ENCODE results near the gene B3GAT3. TPM values are rescaled to one million over a fixed set of nuclear protein-coding genes. Genes with fewer than 3 reads are reported as not detected.
"Not testable (repeated sequence)": the region's sequence is repeated elsewhere in the genome, so short reads cannot be mapped to it uniquely, and the experiment has no call there.

Gene B3GAT3
- polyA plus RNA-seq, 2 donors = 14.9 to 25.4 TPM

- Histone ChIP-seq H3K36me3 (ENCODE audit: control insufficient read depth in 2 of 2, insufficient read depth in 2 of 2, low read length in 1 of 2) (peaks cover 0 to 26% of the 10 kb centered on the region in 2 donors), H3K4me1 (ENCODE audit: control insufficient read depth in 2 of 2, insufficient read depth in 2 of 2, low read length in 1 of 2) (peaks cover 0 to 8% of the 10 kb centered on the region in 2 donors)
These were observed 47.3 kb downstream of the B3GAT3 start for GRCh38 chr11:62574363-62575071.

DNA sequence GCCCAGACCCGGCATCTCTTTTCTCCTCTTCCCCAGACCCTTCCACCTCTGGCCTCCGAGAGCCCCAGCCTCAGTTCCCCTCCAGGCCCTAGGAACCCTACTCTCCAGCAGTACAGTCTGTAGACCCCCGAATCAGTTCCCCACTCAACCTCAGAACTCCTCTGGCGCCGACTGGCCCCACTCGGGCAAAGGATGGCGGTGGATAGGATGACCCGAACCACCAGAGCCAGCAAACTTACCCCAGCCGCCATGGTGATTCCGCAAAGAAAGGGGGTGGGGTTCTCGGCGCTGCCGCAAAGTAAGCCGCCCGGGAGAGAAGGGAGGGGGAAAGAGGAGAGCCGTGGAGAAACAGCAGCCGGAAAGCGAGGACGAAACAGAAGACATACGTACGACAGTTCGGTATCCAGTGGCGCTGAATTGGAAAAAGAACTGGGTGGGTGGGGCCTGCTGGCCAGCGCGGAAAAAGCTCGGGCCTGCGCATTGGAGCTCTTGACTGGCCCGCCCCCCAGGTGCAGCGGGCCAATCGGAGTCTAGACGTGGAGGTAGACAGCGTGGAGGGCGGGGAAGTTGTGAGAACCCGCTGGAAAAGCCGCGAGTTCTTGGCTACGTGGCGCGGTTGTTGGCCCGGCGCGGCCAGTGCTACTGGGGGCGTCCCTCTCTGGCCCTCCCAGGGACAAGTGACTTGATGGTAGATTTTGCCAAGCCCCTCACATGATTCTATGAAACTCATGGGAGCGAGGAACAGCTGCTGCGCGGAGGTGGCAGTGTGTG, 48.0 kb downstream of the B3GAT3 start, which contains the start of gene EEF1G:
EEF1G (minus strand) TSS at position 300 of the 771 bp plus-strand sequence; CDS start at position 251, 49 bp downstream.
- Histone ChIP-seq H3K4me3 (ENCODE audit: low read depth in 1 of 2, low read length in 2 of 2) (peak within 1 kb of the TSS; percentile 77 to 96), H3K9me3 (ENCODE audit: control insufficient read depth in 2 of 2, insufficient read depth in 1 of 2, low read depth in 1 of 2, low read length in 1 of 2) (no peaks in the 10 kb centered on the region), H3K27me3 (ENCODE audit: control insufficient read depth in 1 of 2, insufficient read depth in 2 of 2, low read length in 2 of 2) (no peaks in the 10 kb centered on the region), H3K4me1 (ENCODE audit: control insufficient read depth in 2 of 2, insufficient read depth in 2 of 2, low read length in 1 of 2) (peaks cover 0 to 8% of the 10 kb centered on the region in 2 donors), H3K36me3 (ENCODE audit: control insufficient read depth in 2 of 2, insufficient read depth in 2 of 2, low read length in 1 of 2) (peaks cover 0 to 26% of the 10 kb centered on the region in 2 donors), H3K27ac (ENCODE audit: low read depth in 2 of 2, low read length in 1 of 2) (peak within 1 kb of the TSS; percentile 94 to 97)
- WGBS, 2 donors = 0% methylated on average over 45 to 46 of the region's 46 CpGs

More at GRCh38 chr11:62574363-62575071, 47.3 kb downstream of the B3GAT3 start:
- Histone ChIP-seq H3K9me3 (ENCODE audit: control insufficient read depth in 2 of 2, insufficient read depth in 1 of 2, low read depth in 1 of 2, low read length in 1 of 2) (no peaks in the 10 kb centered on the region), H3K4me3 (ENCODE audit: low read depth in 1 of 2, low read length in 2 of 2) (peak overlapping the region; percentile 67 to 83), H3K27me3 (ENCODE audit: control insufficient read depth in 1 of 2, insufficient read depth in 2 of 2, low read length in 2 of 2) (no peaks in the 10 kb centered on the region), H3K27ac (ENCODE audit: low read depth in 2 of 2, low read length in 1 of 2) (peak overlapping the region; percentile 94 to 97)
- 1% methylated on average over 33 of the region's 33 CpGs for WGBS, 2 donors

DNA sequence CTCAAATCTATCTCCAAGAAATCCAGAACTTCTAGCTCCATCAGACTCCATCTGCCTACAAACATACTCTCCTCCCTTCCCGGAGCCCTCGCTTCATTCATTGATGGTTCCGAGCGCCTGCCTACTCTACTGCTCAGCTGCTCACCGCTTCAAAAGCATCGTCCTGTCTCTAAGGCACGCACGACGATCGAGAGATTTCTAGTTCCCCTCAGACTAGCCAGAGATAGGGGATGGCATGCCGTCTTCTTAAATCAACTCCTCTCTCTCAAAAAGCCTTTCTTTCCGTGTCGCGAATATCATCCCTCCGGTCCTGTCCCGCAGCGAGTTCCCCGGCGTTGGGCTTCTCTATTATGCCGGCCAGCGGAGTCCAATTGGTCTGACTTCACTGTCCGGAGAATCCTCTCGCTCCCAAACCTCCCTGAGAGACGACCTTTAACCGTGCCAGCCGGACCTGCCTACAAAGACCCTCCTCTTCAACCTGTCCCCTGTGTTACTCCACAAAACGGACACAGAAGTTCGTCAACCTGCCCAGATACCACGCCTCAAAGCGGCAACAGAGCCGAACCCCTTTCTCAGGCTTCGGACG, 48.7 kb downstream of the B3GAT3 start:
- Histone ChIP-seq H3K36me3 (ENCODE audit: control insufficient read depth in 2 of 2, insufficient read depth in 2 of 2, low read length in 1 of 2) (peaks cover 0 to 21% of the 10 kb centered on the region in 2 donors), H3K4me1 (ENCODE audit: control insufficient read depth in 2 of 2, insufficient read depth in 2 of 2, low read length in 1 of 2) (peaks cover 0 to 8% of the 10 kb centered on the region in 2 donors), H3K27ac (ENCODE audit: low read depth in 2 of 2, low read length in 1 of 2) (peak overlapping the region; percentile 82 to 87), H3K27me3 (ENCODE audit: control insufficient read depth in 1 of 2, insufficient read depth in 2 of 2, low read length in 2 of 2) (no peaks in the 10 kb centered on the region), H3K4me3 (ENCODE audit: low read depth in 1 of 2, low read length in 2 of 2) (peak overlapping the region; percentile 77 to 96), H3K9me3 (ENCODE audit: control insufficient read depth in 2 of 2, insufficient read depth in 1 of 2, low read depth in 1 of 2, low read length in 1 of 2) (no peaks in the 10 kb centered on the region)
- WGBS, 2 donors = 1% methylated on average over 33 of the region's 33 CpGs

GRCh38 chr11:62572431-62572830, 49.4 kb downstream of the B3GAT3 start:
- Histone ChIP-seq H3K9me3 (ENCODE audit: control insufficient read depth in 2 of 2, insufficient read depth in 1 of 2, low read depth in 1 of 2, low read length in 1 of 2) (no peaks in the 10 kb centered on the region), H3K4me3 (ENCODE audit: low read depth in 1 of 2, low read length in 2 of 2) (peak overlapping the region; percentile 2 to 96), H3K36me3 (ENCODE audit: control insufficient read depth in 2 of 2, insufficient read depth in 2 of 2, low read length in 1 of 2) (peaks cover 0 to 21% of the 10 kb centered on the region in 2 donors), H3K27ac (ENCODE audit: low read depth in 2 of 2, low read length in 1 of 2) (peak overlapping the region in 1 of 2 donors; percentile 40), H3K4me1 (ENCODE audit: control insufficient read depth in 2 of 2, insufficient read depth in 2 of 2, low read length in 1 of 2) (peaks cover 0 to 8% of the 10 kb centered on the region in 2 donors), H3K27me3 (ENCODE audit: control insufficient read depth in 1 of 2, insufficient read depth in 2 of 2, low read length in 2 of 2) (no peaks in the 10 kb centered on the region)
- 65 to 71% methylated on average over 12 of the region's 12 CpGs for WGBS, 2 donors

DNA sequence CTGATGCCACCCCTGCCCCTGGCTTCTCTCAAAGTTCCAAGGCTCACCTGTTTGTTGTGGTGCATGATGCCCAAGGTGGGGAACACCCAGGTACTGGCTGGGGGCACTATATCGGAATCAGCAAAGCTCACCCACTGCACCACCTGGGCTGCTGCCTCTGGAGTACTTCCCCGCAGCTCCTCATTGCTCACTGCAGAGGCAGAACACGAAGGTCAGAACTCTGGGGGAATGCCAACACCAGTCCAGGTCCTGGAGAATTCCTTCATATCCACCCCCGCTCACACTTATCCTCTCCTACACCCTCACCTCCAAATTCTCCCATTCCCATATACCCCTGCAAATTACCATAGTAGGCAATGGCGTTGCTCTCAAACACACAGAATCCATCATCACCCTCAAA, 50.3 kb downstream of the B3GAT3 start:
- not testable (repeated sequence) for H3K4me3 ChIP-seq (ENCODE audit: low read depth in 1 of 2, low read length in 2 of 2); H3K4me1 ChIP-seq (ENCODE audit: control insufficient read depth in 2 of 2, insufficient read depth in 2 of 2, low read length in 1 of 2)

GRCh38 chr11:62570903-62571302, 50.9 kb downstream of the B3GAT3 start:
- not testable (repeated sequence) for H3K4me1 ChIP-seq (ENCODE audit: control insufficient read depth in 2 of 2, insufficient read depth in 2 of 2, low read length in 1 of 2)

More for the DNA sequence above, 50.3 kb downstream of the B3GAT3 start:
- WGBS, 2 donors = 92 to 93% methylated on average over 5 of the region's 5 CpGs
- Histone ChIP-seq H3K36me3 (ENCODE audit: control insufficient read depth in 2 of 2, insufficient read depth in 2 of 2, low read length in 1 of 2) (peaks cover 0 to 24% of the 10 kb centered on the region in 2 donors), H3K27ac (ENCODE audit: low read depth in 2 of 2, low read length in 1 of 2) (peak overlapping the region in 1 of 2 donors; percentile 35)
- not testable (repeated sequence) for H3K9me3 ChIP-seq (ENCODE audit: control insufficient read depth in 2 of 2, insufficient read depth in 1 of 2, low read depth in 1 of 2, low read length in 1 of 2); H3K27me3 ChIP-seq (ENCODE audit: control insufficient read depth in 1 of 2, insufficient read depth in 2 of 2, low read length in 2 of 2)

GRCh38 chr11:62569611-62570010, 52.2 kb downstream of the B3GAT3 start:
- H3K9me3 ChIP-seq (ENCODE audit: control insufficient read depth in 2 of 2, insufficient read depth in 1 of 2, low read depth in 1 of 2, low read length in 1 of 2) = no peaks in the 10 kb centered on the region
- H3K27ac ChIP-seq (ENCODE audit: low read depth in 2 of 2, low read length in 1 of 2) = no peak overlapping the region
- peaks cover 3 to 30% of the 10 kb centered on the region in 2 donors for H3K36me3 ChIP-seq (ENCODE audit: control insufficient read depth in 2 of 2, insufficient read depth in 2 of 2, low read length in 1 of 2)
- no peaks in the 10 kb centered on the region for H3K27me3 ChIP-seq (ENCODE audit: control insufficient read depth in 1 of 2, insufficient read depth in 2 of 2, low read length in 2 of 2)
- no peaks in the 10 kb centered on the region for H3K4me1 ChIP-seq (ENCODE audit: control insufficient read depth in 2 of 2, insufficient read depth in 2 of 2, low read length in 1 of 2)
- WGBS, 2 donors = 75 to 85% methylated on average over 1 of the region's 1 CpG
- H3K4me3 ChIP-seq (ENCODE audit: low read depth in 1 of 2, low read length in 2 of 2) = no peak overlapping the region

More at GRCh38 chr11:62570903-62571302, 50.9 kb downstream of the B3GAT3 start:
- H3K4me3 ChIP-seq (ENCODE audit: low read depth in 1 of 2, low read length in 2 of 2); H3K27ac ChIP-seq (ENCODE audit: low read depth in 2 of 2, low read length in 1 of 2); H3K27me3 ChIP-seq (ENCODE audit: control insufficient read depth in 1 of 2, insufficient read depth in 2 of 2, low read length in 2 of 2); H3K9me3 ChIP-seq (ENCODE audit: control insufficient read depth in 2 of 2, insufficient read depth in 1 of 2, low read depth in 1 of 2, low read length in 1 of 2): not testable (repeated sequence)
- H3K36me3 ChIP-seq (ENCODE audit: control insufficient read depth in 2 of 2, insufficient read depth in 2 of 2, low read length in 1 of 2) = peaks cover 3 to 26% of the 10 kb centered on the region in 2 donors
- 91 to 92% methylated on average over 5 of the region's 5 CpGs for WGBS, 2 donors

GRCh38 chr11:62567018-62567633, 54.7 kb downstream of the B3GAT3 start:
- WGBS, 2 donors = 78 to 79% methylated on average over 8 of the region's 8 CpGs
- Histone ChIP-seq H3K27ac (ENCODE audit: low read depth in 2 of 2, low read length in 1 of 2) (no peak overlapping the region), H3K9me3 (ENCODE audit: control insufficient read depth in 2 of 2, insufficient read depth in 1 of 2, low read depth in 1 of 2, low read length in 1 of 2) (no peaks in the 10 kb centered on the region), H3K27me3 (ENCODE audit: control insufficient read depth in 1 of 2, insufficient read depth in 2 of 2, low read length in 2 of 2) (no peaks in the 10 kb centered on the region), H3K4me3 (ENCODE audit: low read depth in 1 of 2, low read length in 2 of 2) (no peak overlapping the region), H3K4me1 (ENCODE audit: control insufficient read depth in 2 of 2, insufficient read depth in 2 of 2, low read length in 1 of 2) (no peaks in the 10 kb centered on the region), H3K36me3 (ENCODE audit: control insufficient read depth in 2 of 2, insufficient read depth in 2 of 2, low read length in 1 of 2) (peaks cover 3 to 31% of the 10 kb centered on the region in 2 donors)

GRCh38 chr11:62566247-62566646, 55.5 kb downstream of the B3GAT3 start:
- H3K4me1 ChIP-seq (ENCODE audit: control insufficient read depth in 2 of 2, insufficient read depth in 2 of 2, low read length in 1 of 2) = no peaks in the 10 kb centered on the region
- no peaks in the 10 kb centered on the region for H3K9me3 ChIP-seq (ENCODE audit: control insufficient read depth in 2 of 2, insufficient read depth in 1 of 2, low read depth in 1 of 2, low read length in 1 of 2)
- WGBS, 2 donors = 88 to 91% methylated on average over 8 of the region's 8 CpGs
- no peak overlapping the region for H3K4me3 ChIP-seq (ENCODE audit: low read depth in 1 of 2, low read length in 2 of 2)
- H3K36me3 ChIP-seq (ENCODE audit: control insufficient read depth in 2 of 2, insufficient read depth in 2 of 2, low read length in 1 of 2) = peaks cover 3 to 28% of the 10 kb centered on the region in 2 donors
- no peak overlapping the region for H3K27ac ChIP-seq (ENCODE audit: low read depth in 2 of 2, low read length in 1 of 2)
- H3K27me3 ChIP-seq (ENCODE audit: control insufficient read depth in 1 of 2, insufficient read depth in 2 of 2, low read length in 2 of 2) = no peaks in the 10 kb centered on the region

Measured in esophagus (tissue), 2 donors.